Fibroblast of skin of abdomen (primary cell): ENCODE data around the gene TUBB6.

ENCODE experiments used
- DNase-seq: peaks from one replicate; pipeline ENCODE4 v3.0.0-alpha.2; 2013

Gene TUBB6

GRCh38 chr18:12315490-12315889 is 7.4 kb downstream of the TUBB6 start:
- no peak for DNase-seq

GRCh38 chr18:12315911-12316310 is 7.9 kb downstream of the TUBB6 start:
- DNase-seq, result no peak

- DNase-seq, result peak; percentile 72
Observed at GRCh38 chr18:12317664-12318333, 9.8 kb downstream of the TUBB6 start.

- DNase-seq, result no peak
Observed at GRCh38 chr18:12318334-12318697, 10.3 kb downstream of the TUBB6 start.

- no peak for DNase-seq
Observed at GRCh38 chr18:12318857-12319256, 10.8 kb downstream of the TUBB6 start.

GRCh38 chr18:12321333-12321732 is 13.3 kb downstream of the TUBB6 start:
- no peak for DNase-seq

- no peak for DNase-seq
Observed at GRCh38 chr18:12324991-12325725, 17.1 kb downstream of the TUBB6 start.

- DNase-seq, result no peak
Observed at GRCh38 chr18:12325726-12326245, 17.7 kb downstream of the TUBB6 start.

- DNase-seq, result no peak
Observed at GRCh38 chr18:12326711-12327460, 18.8 kb downstream of the TUBB6 start.

GRCh38 chr18:12327510-12328178 is 19.6 kb downstream of the TUBB6 start:
- peak; percentile 70 for DNase-seq

- no peak for DNase-seq
Observed at GRCh38 chr18:12328179-12328823, 20.3 kb downstream of the TUBB6 start.

- DNase-seq, result no peak
Observed at GRCh38 chr18:12329125-12329698, 21.2 kb downstream of the TUBB6 start.

- no peak for DNase-seq
Observed at GRCh38 chr18:12330766-12331165, 22.7 kb downstream of the TUBB6 start.

GRCh38 chr18:12333506-12334290 is 25.7 kb downstream of the TUBB6 start:
- peak; percentile 38 for DNase-seq

- no peak for DNase-seq
Observed at GRCh38 chr18:12334366-12334808, 26.3 kb downstream of the TUBB6 start.

- DNase-seq, result no peak
Observed at GRCh38 chr18:12334863-12335262, 26.8 kb downstream of the TUBB6 start.

GRCh38 chr18:12335503-12335902 is 27.5 kb downstream of the TUBB6 start:
- DNase-seq, result no peak

GRCh38 chr18:12336171-12336613 is 28.2 kb downstream of the TUBB6 start:
- DNase-seq, result no peak

GRCh38 chr18:12336887-12337286 is 28.8 kb downstream of the TUBB6 start:
- DNase-seq, result peak; percentile 85

GRCh38 chr18:12338382-12338781 is 30.3 kb downstream of the TUBB6 start:
- no peak for DNase-seq
